ENCODE data around the gene RER1. TPM values are rescaled to one million over a fixed set of nuclear protein-coding genes. Genes with fewer than 3 reads are reported as not detected.

Gene RER1
- total and polyA plus RNA-seq, 12 donors: 55.5 to 107 (median 77.3) TPM

DNA sequence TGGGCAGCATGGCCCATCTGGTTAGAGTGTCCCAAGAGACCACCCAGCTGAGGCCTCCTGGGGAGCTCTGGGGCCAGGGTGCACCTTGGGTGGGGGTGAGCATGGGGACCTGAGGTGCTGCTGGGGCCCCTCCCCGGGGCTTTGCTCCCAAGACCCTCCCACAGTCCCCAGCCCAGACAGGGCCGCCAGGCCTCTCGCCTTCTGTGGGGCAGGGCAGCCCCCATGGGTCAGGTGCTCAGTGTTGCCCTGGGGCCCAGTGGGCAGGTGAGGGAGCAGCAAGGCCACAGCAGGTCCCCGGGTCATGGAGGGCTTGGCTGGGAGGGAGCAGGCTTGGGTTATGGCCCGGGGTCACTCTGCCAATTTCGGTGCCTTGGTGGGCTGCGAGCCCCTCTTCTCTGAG, 45.2 kb downstream of the RER1 start:
- DNase-seq (no peak), ATAC-seq (no peak)
- Histone ChIP-seq H3K27me3 (peaks cover 4 to 54% (median 33%) of the 10 kb centered on the region in 7 donors), H3K9me3 (no peaks in the 10 kb centered on the region), H3K4me3 (no peak overlapping the region), H3K27ac (no peak overlapping the region), H3K4me1 (no peaks in the 10 kb centered on the region), H3K36me3 (no peaks in the 10 kb centered on the region)
- TF ChIP-seq, protein P1, sequence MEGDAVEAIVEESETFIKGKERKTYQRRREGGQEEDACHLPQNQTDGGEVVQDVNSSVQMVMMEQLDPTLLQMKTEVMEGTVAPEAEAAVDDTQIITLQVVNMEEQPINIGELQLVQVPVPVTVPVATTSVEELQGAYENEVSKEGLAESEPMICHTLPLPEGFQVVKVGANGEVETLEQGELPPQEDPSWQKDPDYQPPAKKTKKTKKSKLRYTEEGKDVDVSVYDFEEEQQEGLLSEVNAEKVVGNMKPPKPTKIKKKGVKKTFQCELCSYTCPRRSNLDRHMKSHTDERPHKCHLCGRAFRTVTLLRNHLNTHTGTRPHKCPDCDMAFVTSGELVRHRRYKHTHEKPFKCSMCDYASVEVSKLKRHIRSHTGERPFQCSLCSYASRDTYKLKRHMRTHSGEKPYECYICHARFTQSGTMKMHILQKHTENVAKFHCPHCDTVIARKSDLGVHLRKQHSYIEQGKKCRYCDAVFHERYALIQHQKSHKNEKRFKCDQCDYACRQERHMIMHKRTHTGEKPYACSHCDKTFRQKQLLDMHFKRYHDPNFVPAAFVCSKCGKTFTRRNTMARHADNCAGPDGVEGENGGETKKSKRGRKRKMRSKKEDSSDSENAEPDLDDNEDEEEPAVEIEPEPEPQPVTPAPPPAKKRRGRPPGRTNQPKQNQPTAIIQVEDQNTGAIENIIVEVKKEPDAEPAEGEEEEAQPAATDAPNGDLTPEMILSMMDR (IDR thresholded peaks at IDR 0.05): no peak
- intact Hi-C loops (cut with DNase I): no loop called here
- 79 to 86% methylated on average over 5 to 7 of the region's 7 CpGs for WGBS, 2 donors

DNA sequence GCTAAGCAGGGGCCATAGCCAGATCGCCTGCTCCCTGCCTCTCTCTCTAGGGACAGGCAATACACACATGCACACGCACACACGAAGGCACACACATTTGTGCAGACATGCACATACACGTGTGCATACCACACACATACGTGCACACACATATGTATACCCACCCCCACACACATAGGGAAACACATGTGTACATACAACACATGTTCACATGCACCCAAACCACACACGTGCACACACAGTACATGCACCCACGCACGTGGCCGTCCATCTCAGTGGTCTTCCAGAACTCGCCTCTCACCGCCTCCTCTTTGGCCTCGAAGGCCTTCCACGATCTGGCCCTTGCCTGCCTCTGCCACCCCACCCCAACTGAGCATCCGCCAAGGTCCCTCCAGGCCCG, 46.0 kb downstream of the RER1 start:
- ATAC-seq: no peak
- WGBS, 2 donors: 85 to 86% methylated on average over 15 of the region's 15 CpGs
- intact Hi-C loops (cut with DNase I): no loop called here
- DNase-seq: no peak
- Histone ChIP-seq H3K36me3 (no peaks in the 10 kb centered on the region), H3K27ac (no peak overlapping the region), H3K4me3 (no peak overlapping the region), H3K4me1 (no peaks in the 10 kb centered on the region), H3K9me3 (no peaks in the 10 kb centered on the region), H3K27me3 (peaks cover 2 to 54% (median 34%) of the 10 kb centered on the region in 7 donors)
- TF ChIP-seq, protein P1 (IDR thresholded peaks at IDR 0.05): no peak

GRCh38 chr1:2438038-2438437, 46.4 kb downstream of the RER1 start:
- ATAC-seq (no peak), DNase-seq (no peak)
- H3K4me1 ChIP-seq: no peaks in the 10 kb centered on the region
- peaks cover 6 to 54% (median 34%) of the 10 kb centered on the region in 7 donors for H3K27me3 ChIP-seq
- 73 to 78% methylated on average over 15 of the region's 15 CpGs for WGBS, 2 donors
- no peaks in the 10 kb centered on the region for H3K9me3 ChIP-seq
- H3K36me3 ChIP-seq: no peaks in the 10 kb centered on the region
- no peak overlapping the region for H3K27ac ChIP-seq
- intact Hi-C loops (cut with DNase I): no loop called here
- no peak overlapping the region for H3K4me3 ChIP-seq
- TF ChIP-seq, protein P1 (IDR thresholded peaks at IDR 0.05): no peak

DNA sequence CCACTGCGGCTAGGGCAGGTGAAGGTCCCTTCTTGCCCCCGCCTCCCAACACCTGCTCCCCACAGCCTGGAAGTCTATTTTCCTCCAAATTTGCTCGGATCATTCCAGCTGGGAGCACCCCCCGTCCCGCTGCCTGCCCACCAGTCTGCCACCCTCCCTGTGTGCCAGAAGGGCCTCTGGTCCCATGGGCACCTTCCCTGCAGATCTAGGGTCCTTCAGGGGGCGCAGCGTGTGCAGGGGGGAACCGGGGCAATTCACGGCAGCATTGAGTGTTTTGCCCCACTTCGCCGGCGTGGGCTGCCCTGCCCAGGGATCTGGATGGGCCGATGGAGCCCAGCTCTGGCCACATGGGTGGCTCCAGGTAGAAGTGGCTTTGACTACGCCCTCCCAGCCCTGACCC, 47.0 kb downstream of the RER1 start:
- H3K9me3 ChIP-seq: no peaks in the 10 kb centered on the region
- H3K27ac ChIP-seq: no peak overlapping the region
- no peak overlapping the region for H3K4me3 ChIP-seq
- intact Hi-C loops (cut with DNase I): no loop called here
- no peaks in the 10 kb centered on the region for H3K36me3 ChIP-seq
- H3K4me1 ChIP-seq: no peaks in the 10 kb centered on the region
- ATAC-seq: no peak
- DNase-seq: no peak
- 85 to 89% methylated on average over 14 of the region's 14 CpGs for WGBS, 2 donors
- H3K27me3 ChIP-seq: peaks cover 9 to 51% (median 33%) of the 10 kb centered on the region in 7 donors
- TF ChIP-seq, protein P1 (IDR thresholded peaks at IDR 0.05): no peak

Data from heart right ventricle (tissue), 16 donors.